H1 (cell line): Measurements from ENCODE around the gene FNDC10. TPM values are rescaled to one million over a fixed set of nuclear protein-coding genes. Genes with fewer than 3 reads are reported as not detected.

Source experiments
- CTCF ChIA-PET: fragments of 300-600 bp; sonication (Branson Sonifier 250); formaldehyde crosslinking; loops from one replicate; lab custom pipeline; 2021; ENCODE audit not compliant: partially characterized antibody; lab: Charles Lee
- POLR2A ChIA-PET: fragments of 300-600 bp; sonication (Branson Sonifier 250); formaldehyde crosslinking; loops from one replicate; lab custom pipeline; 2021; ENCODE audit warnings: inconsistent platforms; ENCODE audit not compliant: partially characterized antibody; lab: Charles Lee
- DNase-seq, 2 experiments: peaks; one replicate each; pipeline versions ENCODE4 v3.0.0 to v3.0.0-alpha.2; 2010 to 2022; ENCODE audit warnings: low spot score in 2 of 2, low read depth in 1 of 2, mixed read lengths in 1 of 2
- FAIRE-seq: peaks from 2 replicates; lab custom pipeline; 2011; peaks lifted over from hg19 to GRCh38; lab: Jason Lieb, UNC
- H2AFZ ChIP-seq: 2 replicates; pipeline ENCODE4 v1.8.1; 2012; ENCODE audit warnings: low read length, inconsistent platforms
- H2AK5ac ChIP-seq: 2 replicates; pipeline ENCODE4 v1.6.1; 2013; ENCODE audit warnings: low read depth, low read length
- H2BK120ac ChIP-seq: replicated peaks from 2 replicates; pipeline ENCODE3; 2013; ENCODE audit warnings: low read depth, low read length, inconsistent platforms
- H2BK12ac ChIP-seq: 2 replicates; pipeline ENCODE4 v1.6.1; 2013; ENCODE audit warnings: low read depth, low read length
- H2BK15ac ChIP-seq: 2 replicates; pipeline ENCODE4 v1.6.1; 2013; ENCODE audit warnings: low read length
- H2BK20ac ChIP-seq: 2 replicates; pipeline ENCODE4 v1.6.1; 2013; ENCODE audit warnings: low read length
- H2BK5ac ChIP-seq: 2 replicates; pipeline ENCODE4 v1.6.1; 2013; ENCODE audit warnings: low read depth, low read length
- H3K14ac ChIP-seq: 2 replicates; pipeline ENCODE4 v1.6.1; 2013; ENCODE audit warnings: inconsistent platforms; ENCODE audit not compliant: insufficient read length
- H3K18ac ChIP-seq: 2 replicates; pipeline ENCODE4 v1.6.1; 2013; ENCODE audit warnings: low read length; ENCODE audit errors: extremely low read depth
- H3K23ac ChIP-seq: 2 replicates; pipeline ENCODE4 v1.6.1; 2013; ENCODE audit warnings: inconsistent platforms; ENCODE audit not compliant: insufficient read length
- H3K23me2 ChIP-seq: 2 replicates; pipeline ENCODE4 v1.6.1; 2013; ENCODE audit warnings: low read depth, low read length
- H3K27ac ChIP-seq: 2 replicates; pipeline ENCODE4 v1.6.1; 2011; ENCODE audit warnings: low read depth, low read length, inconsistent platforms
- H3K27me3 ChIP-seq, 4 experiments: replicated peaks in 1 of 4; 1 replicate in 1 of 4; 2 replicates in 3 of 4; pipeline versions ENCODE4 v1.6.1 to v1.8.1; 2011 to 2013; ENCODE audit warnings: low read length in 3 of 4, mild to moderate bottlenecking in 3 of 4, inconsistent platforms in 2 of 4, mixed read lengths in 2 of 4, moderate library complexity in 1 of 4; ENCODE audit not compliant: control insufficient read depth in 3 of 4, insufficient read depth in 3 of 4; ENCODE audit errors: extremely low read depth in 1 of 4
- H3K36me3 ChIP-seq, 4 experiments: 2 replicates each; pipeline versions ENCODE4 v1.6.1 to v1.8.1; 2011 to 2013; ENCODE audit warnings: mild to moderate bottlenecking in 4 of 4, low read length in 3 of 4, moderate library complexity in 2 of 4, control low read depth in 1 of 4, inconsistent platforms in 1 of 4; ENCODE audit not compliant: insufficient read depth in 4 of 4, control insufficient read depth in 2 of 4
- H3K4ac ChIP-seq: replicated peaks from 2 replicates; pipeline ENCODE3; 2013; ENCODE audit warnings: low read length, low read depth, mixed read lengths, inconsistent platforms; ENCODE audit not compliant: insufficient read length
- H3K4me1 ChIP-seq, 4 experiments: replicated peaks in 1 of 4; 1 replicate in 1 of 4; 2 replicates in 3 of 4; pipeline versions ENCODE4 v1.6.1 to v1.8.1; 2011 to 2013; ENCODE audit warnings: low read length in 3 of 4, inconsistent platforms in 2 of 4, mixed read lengths in 1 of 4; ENCODE audit not compliant: insufficient read depth in 4 of 4, control insufficient read depth in 3 of 4
- H3K4me2 ChIP-seq, 2 experiments: 2 replicates each; pipeline versions ENCODE4 v1.6.1 to v1.8.1; 2011 to 2013; ENCODE audit warnings: low read depth in 2 of 2, low read length in 2 of 2, control low read depth in 1 of 2, inconsistent platforms in 1 of 2, mild to moderate bottlenecking in 1 of 2; ENCODE audit not compliant: insufficient read depth in 1 of 2
- H3K4me3 ChIP-seq, 4 experiments: fragments of 200-600, 300-600 bp in 1 of 4; sonication (generic), shearing (Covaris generic), sonication (Bioruptor Twin) in 1 of 4; 2 replicates each; pipeline versions ENCODE4 v1.5.1 to v1.8.1; 2011 to 2016; ENCODE audit warnings: low read length in 4 of 4, low read depth in 3 of 4, control low read depth in 2 of 4, inconsistent platforms in 2 of 4, mild to moderate bottlenecking in 2 of 4, mixed read lengths in 1 of 4, moderate library complexity in 1 of 4; ENCODE audit not compliant: insufficient read depth in 2 of 4; ENCODE audit errors: extremely low read depth in 1 of 4
- H3K56ac ChIP-seq: replicated peaks from 2 replicates; pipeline ENCODE3; 2013; ENCODE audit warnings: low read depth, mild to moderate bottlenecking, mixed read lengths, low read length, inconsistent platforms; ENCODE audit not compliant: insufficient read length
- H3K79me1 ChIP-seq: 2 replicates; pipeline ENCODE4 v1.6.1; 2013; ENCODE audit warnings: low read depth, low read length, control low read depth
- H3K79me2 ChIP-seq, 2 experiments: 2 replicates each; pipeline versions ENCODE4 v1.6.1 to v1.8.1; 2012 to 2013; ENCODE audit warnings: low read length in 2 of 2, mild to moderate bottlenecking in 2 of 2, inconsistent platforms in 1 of 2; ENCODE audit not compliant: insufficient read depth in 2 of 2, control insufficient read depth in 1 of 2
- H3K9ac ChIP-seq, 4 experiments: replicated peaks in 1 of 4; 1 replicate in 1 of 4; 2 replicates in 3 of 4; pipeline versions ENCODE4 v1.6.1 to v1.8.1; 2011 to 2013; ENCODE audit warnings: low read depth in 3 of 4, low read length in 3 of 4, control low read depth in 2 of 4, mild to moderate bottlenecking in 2 of 4, moderate library complexity in 2 of 4, inconsistent platforms in 1 of 4; ENCODE audit errors: extremely low read depth in 1 of 4
- H3K9me3 ChIP-seq, 2 experiments: 2 replicates each; pipeline versions ENCODE4 v1.6.1 to v1.8.1; 2012 to 2013; ENCODE audit warnings: mild to moderate bottlenecking in 2 of 2, moderate library complexity in 2 of 2, control low read depth in 1 of 2, inconsistent platforms in 1 of 2, low read depth in 1 of 2, low read length in 1 of 2, mixed read lengths in 1 of 2; ENCODE audit not compliant: insufficient read depth in 2 of 2
- H4K20me1 ChIP-seq, 2 experiments: replicated peaks in 1 of 2; 2 replicates each; pipeline versions ENCODE3 to v1.8.1; 2011 to 2013; ENCODE audit warnings: inconsistent platforms in 2 of 2, low read length in 2 of 2, mild to moderate bottlenecking in 1 of 2; ENCODE audit not compliant: insufficient read depth in 2 of 2, control insufficient read depth in 1 of 2
- H4K5ac ChIP-seq: 2 replicates; pipeline ENCODE4 v1.6.1; 2013; ENCODE audit warnings: low read length, low read depth, mixed read lengths, inconsistent platforms; ENCODE audit not compliant: insufficient read length
- H4K8ac ChIP-seq: 2 replicates; pipeline ENCODE4 v1.8.0; 2013; ENCODE audit warnings: mild to moderate bottlenecking, moderate library complexity, low read length, inconsistent platforms; ENCODE audit not compliant: insufficient read depth; ENCODE audit errors: extremely low read depth
- H4K91ac ChIP-seq: replicated peaks from 2 replicates; pipeline ENCODE3; 2013; ENCODE audit warnings: low read length, mixed read lengths, inconsistent platforms; ENCODE audit not compliant: insufficient read length
- EGR1 ChIP-seq: IDR thresholded peaks from 2 replicates; pipeline ENCODE4 v1.6.1; 2011; ENCODE audit warnings: low read depth, low read length, borderline replicate concordance
- JUN ChIP-seq: IDR thresholded peaks from 2 replicates; pipeline ENCODE4 v1.6.1; 2011; ENCODE audit warnings: low read depth, mild to moderate bottlenecking, improper control_type of control experiment, low read length
- NANOG ChIP-seq: IDR thresholded peaks from 2 replicates; pipeline ENCODE4 v1.6.1; 2011; ENCODE audit warnings: low read length, low read depth, mild to moderate bottlenecking, inconsistent platforms; ENCODE audit not compliant: insufficient read depth, poor library complexity, severe bottlenecking
- TAF1 ChIP-seq: IDR thresholded peaks from 2 replicates; pipeline ENCODE4 v1.6.1; 2011; ENCODE audit warnings: mild to moderate bottlenecking, low read depth, low read length
- TAF7 ChIP-seq: optimal IDR thresholded peaks from 2 replicates; pipeline ENCODE3; 2011; ENCODE audit warnings: low read depth, mild to moderate bottlenecking, inconsistent platforms, low read length, moderate library complexity, borderline replicate concordance
- WGBS, 2 experiments: shearing (Covaris generic) in 1 of 2; methylation state at CpG; one replicate each; pipeline versions ENCODE4 v1.1.6 to v1.1.7; 2013 to 2015; ENCODE audit warnings: low lambda C conversion rate in 2 of 2, mixed read lengths in 2 of 2, inconsistent platforms in 1 of 2, low coverage in 1 of 2, missing lambda C conversion rate in 1 of 2; ENCODE audit not compliant: insufficient replicate concordance in 2 of 2, insufficient coverage in 1 of 2, insufficient read length in 1 of 2; ENCODE audit errors: extremely low coverage in 1 of 2, missing lambda C conversion rate in 1 of 2; 5-methylcytosine and 5-hydroxymethylcytosine counted together
- polyA plus RNA-seq, 7 experiments: library from polyadenylated mRNA; depleted of rRNA in 3 of 7; stranded (reverse) in 5 of 7; unstranded in 2 of 7; fragments of >200 nt in 5 of 7; fragments of 200-250 nt in 2 of 7; gene quantifications; 1 replicate in 5 of 7; 2 replicates in 1 of 7; 4 replicates in 1 of 7; pipeline versions ENCODE4 v1.2.1 to v1.2.3, GENCODE V29; 2011 to 2013; ENCODE audit warnings: missing spikeins in 2 of 7, mixed read lengths in 2 of 7
- total RNA-seq: library from RNA; stranded (reverse); fragmentation: NEBNext Ultra II Directional; extraction: Animal tissue kit (Norgen Biotek cat#: 25700); gene quantifications from 2 replicates; pipeline ENCODE4 v1.2.1, GENCODE V29; 2021

Gene FNDC10
- total and polyA plus RNA-seq, 2 of the 8 experiments (the other 6 are each of a cell fraction or from before 2014, with no cell fraction given) = 19.0 to 21.8 TPM

- Histone ChIP-seq H2AK5ac (no peak overlapping the region), H4K8ac (no peak overlapping the region; the same call in 1 of the 2 replicates), H2BK12ac (0 out of 2 replicates have a peak overlapping the region, but pooled peaks have one; percentile 17), H3K23me2 (peaks cover 16% of the 10 kb centered on the region; the same call in 1 of the 2 replicates), H4K20me1 (peaks cover 2 to 6% of the 10 kb centered on the region in 2 experiments), H3K4me2 (peak overlapping the region; percentile 52 to 86; a peak in 2 of 4 replicates), H3K18ac (no peak overlapping the region), H3K9ac (no peak overlapping the region), H2BK5ac (no peak overlapping the region), H3K4ac (no peak overlapping the region), H3K79me2 (no peaks in the 10 kb centered on the region), H2AFZ (no peak overlapping the region), H4K5ac (no peak overlapping the region), H2BK15ac (no peak overlapping the region; the same call in 1 of the 2 replicates), H2BK120ac (no peak overlapping the region), H3K79me1 (no peaks in the 10 kb centered on the region), H4K91ac (no peak overlapping the region), H3K27me3 (peaks cover 13 to 41% (median 34%) of the 10 kb centered on the region in 4 experiments), H3K9me3 (no peaks in the 10 kb centered on the region), H3K4me3 (peak overlapping the region in 1 of 4 experiments; percentile 63; a peak in 1 of 8 replicates), H2BK20ac (no peak overlapping the region), H3K4me1 (peaks cover 0 to 24% (median 18%) of the 10 kb centered on the region in 4 experiments; a peak in 6 of 7 replicates), H3K23ac (no peak overlapping the region), H3K56ac (no peak overlapping the region), H3K14ac (no peak overlapping the region), H3K36me3 (no peaks in the 10 kb centered on the region), H3K27ac (no peak overlapping the region)
- 90% methylated on average over 28 of the region's 28 CpGs; no CpG with 5 or more reads in 1 of the 2 experiments for WGBS, 2 experiments
- DNase-seq (no peak), FAIRE-seq (no peak)
- ChIA-PET CTCF (interaction anchor here (0.6 to 3.1 kb wide), 17 partner anchors 11 to 299 kb away, joined by 3 to 18 read pairs (median 6); no protein-coding TSS in a partner anchor), POLR2A (interaction anchor here (0.9 to 2.7 kb wide), 7 partner anchors 10 to 39 kb away, joined by 3 to 10 read pairs (median 7); partner anchors contain the start of genes MIB2 and SSU72)
- no peak for TF ChIP-seq TAF1
- TF ChIP-seq NANOG = no peak
- no peak for TF ChIP-seq JUN
- no peak for TF ChIP-seq EGR1
- no peak for TF ChIP-seq TAF7
These were observed 1.8 kb downstream of the FNDC10 start for GRCh38 chr1:1598051-1598719.
